B cell (primary cell): ENCODE results near the gene HNRNPU. TPM values are rescaled to one million over a fixed set of nuclear protein-coding genes. Genes with fewer than 3 reads are reported as not detected.

Source experiments
- ATAC-seq: fragments of 200-7000 bp; cut with Tn5 transposase; one replicate; pipeline ENCODE4 v1.10.0; 2021; ENCODE audit warnings: low read depth, mild to moderate bottlenecking, moderate number of reproducible peaks, moderate library complexity
- CTCF ChIA-PET: fragments of 350-600 bp; sonication (Branson Sonifier 250); formaldehyde crosslinking; loops from one replicate; lab custom pipeline; 2021; ENCODE audit warnings: antibody characterized with exemption, inconsistent platforms; lab: Charles Lee
- POLR2A ChIA-PET: fragments of 350-600 bp; sonication (Branson Sonifier 250); formaldehyde crosslinking; loops from one replicate; lab custom pipeline; 2021; ENCODE audit warnings: antibody characterized with exemption; lab: Charles Lee
- DNase-seq: peaks from one replicate; pipeline ENCODE4 v3.0.0; 2013
- H2AFZ ChIP-seq: 2 replicates; pipeline ENCODE4 v1.6.1; 2012; ENCODE audit warnings: mild to moderate bottlenecking, low read depth, low read length; ENCODE audit not compliant: insufficient read depth, poor library complexity, severe bottlenecking
- H3K27ac ChIP-seq, 2 donors: 1 replicate in 1 of 2; 2 replicates in 1 of 2; pipeline ENCODE4 v1.5.1; 2012 to 2013; ENCODE audit warnings: low read length in 2 of 2, mild to moderate bottlenecking in 2 of 2, moderate library complexity in 1 of 2
- H3K27me3 ChIP-seq, 4 experiments: fragments of 200-600 bp in 1 of 4; sonication (generic) in 1 of 4; replicated peaks in 1 of 4; 1 replicate in 2 of 4; 2 replicates in 2 of 4; pipeline versions ENCODE4 v1.6.1 to v1.7.0; 2013 to 2016; ENCODE audit warnings: low read length in 3 of 4, mild to moderate bottlenecking in 2 of 4, mixed read lengths in 1 of 4, moderate library complexity in 1 of 4; ENCODE audit not compliant: insufficient read depth in 4 of 4, control insufficient read depth in 3 of 4; ENCODE audit errors: control extremely low read depth in 1 of 4
- H3K36me3 ChIP-seq, 2 experiments: replicated peaks in 1 of 2; 1 replicate in 1 of 2; 2 replicates in 1 of 2; pipeline versions ENCODE4 v1.6.1 to v1.7.1; 2013; ENCODE audit warnings: low read length in 1 of 2; ENCODE audit not compliant: insufficient read depth in 2 of 2, control insufficient read depth in 1 of 2; ENCODE audit errors: control extremely low read depth in 1 of 2, extremely low read depth in 1 of 2
- H3K4me1 ChIP-seq, 2 donors: fragments of 200-600 bp in 1 of 2; sonication (generic) in 1 of 2; 1 replicate in 1 of 2; 2 replicates in 1 of 2; pipeline versions ENCODE4 v1.5.1 to v1.6.1; 2013 to 2017; ENCODE audit warnings: low read length in 2 of 2; ENCODE audit not compliant: control insufficient read depth in 2 of 2, insufficient read depth in 2 of 2
- H3K4me2 ChIP-seq: replicated peaks from 2 replicates; pipeline ENCODE3; 2012; ENCODE audit warnings: mild to moderate bottlenecking, low read depth, low read length; ENCODE audit not compliant: poor library complexity, severe bottlenecking
- H3K4me3 ChIP-seq, 5 experiments: fragments of 200-600 bp in 1 of 5; sonication (generic) in 1 of 5; 1 replicate in 3 of 5; 2 replicates in 2 of 5; pipeline versions ENCODE4 v1.5.1 to v1.7.0; 2011 to 2016; ENCODE audit warnings: low read length in 4 of 5, mild to moderate bottlenecking in 4 of 5, low read depth in 2 of 5, control low read depth in 1 of 5, moderate library complexity in 1 of 5; ENCODE audit not compliant: insufficient read depth in 1 of 5; ENCODE audit errors: control extremely low read depth in 1 of 5, extremely low read depth in 1 of 5
- H3K79me2 ChIP-seq: fragments of 200-600 bp; sonication (generic); one replicate; pipeline ENCODE4 v1.6.0; 2016; ENCODE audit warnings: low read length; ENCODE audit not compliant: control insufficient read depth, insufficient read depth
- H3K9ac ChIP-seq: fragments of 200-600 bp; sonication (generic); 2 replicates; pipeline ENCODE4 v1.6.1; 2017; ENCODE audit warnings: mild to moderate bottlenecking, low read length, moderate library complexity
- H3K9me3 ChIP-seq, 3 donors: one replicate each; pipeline versions ENCODE4 v1.6.1 to v1.7.1; 2013; ENCODE audit warnings: low read length in 2 of 3; ENCODE audit not compliant: control insufficient read depth in 2 of 3, insufficient read depth in 1 of 3; ENCODE audit errors: control extremely low read depth in 1 of 3
- H4K20me1 ChIP-seq: 2 replicates; pipeline ENCODE4 v1.6.0; 2012; ENCODE audit warnings: mild to moderate bottlenecking, low read length; ENCODE audit not compliant: insufficient read depth, control insufficient read depth, poor library complexity, severe bottlenecking
- H3K27ac Mint-ChIP-seq: one replicate; pipeline ENCODE4 v1.8.0; 2021; ENCODE audit warnings: mixed read lengths
- H3K27me3 Mint-ChIP-seq: one replicate; pipeline ENCODE4 v1.8.0; 2021; ENCODE audit warnings: mixed read lengths
- H3K4me1 Mint-ChIP-seq: one replicate; pipeline ENCODE4 v1.8.0; 2021; ENCODE audit warnings: mixed read lengths
- H3K4me3 Mint-ChIP-seq: one replicate; pipeline ENCODE4 v1.8.0; 2021; ENCODE audit warnings: mixed read lengths
- H3K9me3 Mint-ChIP-seq: one replicate; pipeline ENCODE4 v1.8.0; 2022; ENCODE audit warnings: mixed read lengths; ENCODE audit not compliant: insufficient read depth
- CTCF ChIP-seq: fragments of 200-600 bp; IDR thresholded peaks from one replicate; pipeline ENCODE4 v1.8.0; 2022; ENCODE audit warnings: antibody characterized with exemption, mild to moderate bottlenecking
- EZH2 ChIP-seq: IDR thresholded peaks from 2 replicates; pipeline ENCODE4 v1.6.1; 2012; ENCODE audit warnings: borderline replicate concordance, low read depth, mild to moderate bottlenecking, moderate library complexity, low read length; ENCODE audit not compliant: insufficient read depth, poor library complexity, severe bottlenecking
- WGBS: methylation state at CpG from one replicate; pipeline ENCODE4 v1.1.5; 2013; ENCODE audit warnings: missing lambda C conversion rate; ENCODE audit not compliant: insufficient coverage; 5-methylcytosine and 5-hydroxymethylcytosine counted together
- intact Hi-C: fragments of 100-400 bp; cut with micrococcal nuclease; formaldehyde crosslinking; loops from one replicate; pipeline ENCODE4 v1.10.0; 2022
- polyA plus RNA-seq: library from polyadenylated mRNA; depleted of rRNA; stranded (reverse); fragments of >200 nt; gene quantifications from 2 replicates; pipeline ENCODE4 v1.2.3, GENCODE V29; 2012
- total RNA-seq, 2 donors: library from RNA; stranded (reverse); fragments of 120-200 nt in 1 of 2; gene quantifications; 1 replicate in 1 of 2; 2 replicates in 1 of 2; pipeline versions ENCODE4 v1.2.3 to v1.2.4, GENCODE V29; 2013 to 2022

The HNRNPU gene
- total and polyA plus RNA-seq, 2 donors (not counting 1 experiment from before 2014, with no cell fraction given): 95.2 to 406 TPM

DNA sequence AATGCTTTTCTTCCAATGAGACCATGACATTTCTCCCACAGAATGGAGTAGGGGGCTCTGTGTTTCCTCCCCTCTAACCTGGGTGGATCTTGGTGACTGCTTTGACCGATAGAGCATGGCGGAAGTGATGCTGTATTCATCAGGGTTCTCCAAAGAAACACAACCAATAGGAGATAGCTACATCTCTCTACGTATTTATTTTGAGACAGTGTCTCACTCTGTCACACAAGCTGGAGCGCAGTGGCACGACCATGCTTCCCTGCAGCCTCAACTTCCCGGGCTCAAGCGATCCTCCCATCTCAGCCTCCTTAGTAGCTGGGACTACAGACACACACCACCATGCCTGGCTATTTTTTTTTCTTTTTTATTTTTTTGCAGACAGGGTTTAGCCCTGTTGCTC, 29.5 kb upstream of the HNRNPU start:
- H3K4me1 ChIP-seq: no peaks in the 10 kb centered on the region
- intact Hi-C loops: no loop called here
- CTCF ChIA-PET: no interaction called here
- Mint-ChIP-seq H3K4me1 (no peaks in the 10 kb centered on the region), H3K4me3 (no peak overlapping the region), H3K27ac (no peak overlapping the region), H3K9me3 (no peaks in the 10 kb centered on the region), H3K27me3 (no peaks in the 10 kb centered on the region)
- no peaks in the 10 kb centered on the region for H3K9me3 ChIP-seq
- H3K27ac ChIP-seq: no peak overlapping the region
- no peak overlapping the region for H3K4me3 ChIP-seq
- H3K4me2 ChIP-seq: no peak overlapping the region
- no peaks in the 10 kb centered on the region for H3K79me2 ChIP-seq
- H3K9ac ChIP-seq: no peak overlapping the region
- WGBS: 100% methylated on average over 5 of the region's 7 CpGs
- no peaks in the 10 kb centered on the region for H3K36me3 ChIP-seq
- H2AFZ ChIP-seq: no peak overlapping the region
- H4K20me1 ChIP-seq: no peaks in the 10 kb centered on the region
- no peaks in the 10 kb centered on the region for H3K27me3 ChIP-seq
- TF ChIP-seq EZH2: no peak
- no peak for TF ChIP-seq CTCF
- ATAC-seq (no peak), DNase-seq (no peak)
- POLR2A ChIA-PET: interaction anchor here (0.6 kb wide), 1 partner anchor 77 kb away, joined by 6 read pairs; no protein-coding TSS in a partner anchor

DNA sequence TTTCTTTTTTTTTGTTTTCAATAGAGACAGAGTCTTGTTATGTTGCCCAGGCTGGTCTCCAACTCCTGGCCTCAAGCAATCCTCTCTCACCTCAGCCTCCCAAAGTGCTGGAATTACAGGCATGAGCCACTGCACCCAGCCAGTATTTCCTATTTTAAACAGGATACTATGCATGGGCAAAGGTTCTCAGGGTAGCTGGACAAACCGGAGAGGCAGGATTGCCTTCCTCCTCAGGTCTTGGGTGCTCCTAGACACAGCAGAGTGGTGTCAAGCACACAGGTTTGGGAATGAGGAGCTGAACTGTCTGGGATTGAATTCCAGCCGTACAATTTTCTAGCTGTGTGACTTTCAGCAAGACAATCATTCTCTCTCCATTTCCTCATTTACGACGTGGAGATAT, 22.9 kb upstream of the HNRNPU start:
- no peak overlapping the region for H3K4me3 ChIP-seq
- no peaks in the 10 kb centered on the region for H3K9me3 Mint-ChIP-seq
- POLR2A ChIA-PET: no interaction called here
- no peaks in the 10 kb centered on the region for H3K4me1 Mint-ChIP-seq
- H3K4me3 Mint-ChIP-seq: no peak overlapping the region
- DNase-seq: no peak
- no peaks in the 10 kb centered on the region for H3K36me3 ChIP-seq
- H3K9ac ChIP-seq: no peak overlapping the region
- H3K27me3 Mint-ChIP-seq: peaks cover 6% of the 10 kb centered on the region
- H3K27ac ChIP-seq: no peak overlapping the region
- intact Hi-C loops: no loop called here
- no peaks in the 10 kb centered on the region for H3K4me1 ChIP-seq
- TF ChIP-seq EZH2 (no peak), CTCF (no peak)
- no peaks in the 10 kb centered on the region for H3K27me3 ChIP-seq
- no peaks in the 10 kb centered on the region for H4K20me1 ChIP-seq
- CTCF ChIA-PET: no interaction called here
- H3K79me2 ChIP-seq: no peaks in the 10 kb centered on the region
- no peak for ATAC-seq
- no peak overlapping the region for H2AFZ ChIP-seq
- H3K4me2 ChIP-seq: no peak overlapping the region
- no peak overlapping the region for H3K27ac Mint-ChIP-seq
- WGBS: 100% methylated on average over 1 of the region's 4 CpGs
- no peaks in the 10 kb centered on the region for H3K9me3 ChIP-seq
